WERI-Rb-1 (cell line): ENCODE data around the gene TEX101.

Source experiments
- DNase-seq: peaks from one replicate; pipeline ENCODE4 v3.0.0-alpha.2; 2020
- H3K27ac ChIP-seq: fragments of 250-450 bp; sonication (Bioruptor Pico); 2 replicates; pipeline ENCODE4 v1.5.1; 2020; ENCODE audit warnings: mild to moderate bottlenecking, moderate library complexity
- H3K27me3 ChIP-seq: fragments of 250-450 bp; sonication (Bioruptor Pico); 2 replicates; pipeline ENCODE4 v1.5.1; 2021; ENCODE audit warnings: mild to moderate bottlenecking, low read depth, moderate library complexity; ENCODE audit not compliant: insufficient read depth, severe bottlenecking
- H3K36me3 ChIP-seq: fragments of 250-450 bp; sonication (Bioruptor Pico); 2 replicates; pipeline ENCODE4 v1.5.1; 2020; ENCODE audit warnings: mild to moderate bottlenecking, moderate library complexity
- H3K4me3 ChIP-seq: 2 replicates; pipeline ENCODE4 v1.5.1; 2011; ENCODE audit warnings: low read depth, mild to moderate bottlenecking, control low read depth, low read length
- H3K9me3 ChIP-seq: fragments of 250-450 bp; sonication (Bioruptor Pico); 2 replicates; pipeline ENCODE4 v1.5.1; 2021; ENCODE audit warnings: mild to moderate bottlenecking, moderate library complexity; ENCODE audit not compliant: severe bottlenecking
- TF ChIP-seq, protein P1 (sequence below): IDR thresholded peaks from 2 replicates; pipeline ENCODE4 v1.5.1; 2011; ENCODE audit warnings: low read depth, mild to moderate bottlenecking, control low read depth, inconsistent platforms, low read length

The TEX101 gene

DNA sequence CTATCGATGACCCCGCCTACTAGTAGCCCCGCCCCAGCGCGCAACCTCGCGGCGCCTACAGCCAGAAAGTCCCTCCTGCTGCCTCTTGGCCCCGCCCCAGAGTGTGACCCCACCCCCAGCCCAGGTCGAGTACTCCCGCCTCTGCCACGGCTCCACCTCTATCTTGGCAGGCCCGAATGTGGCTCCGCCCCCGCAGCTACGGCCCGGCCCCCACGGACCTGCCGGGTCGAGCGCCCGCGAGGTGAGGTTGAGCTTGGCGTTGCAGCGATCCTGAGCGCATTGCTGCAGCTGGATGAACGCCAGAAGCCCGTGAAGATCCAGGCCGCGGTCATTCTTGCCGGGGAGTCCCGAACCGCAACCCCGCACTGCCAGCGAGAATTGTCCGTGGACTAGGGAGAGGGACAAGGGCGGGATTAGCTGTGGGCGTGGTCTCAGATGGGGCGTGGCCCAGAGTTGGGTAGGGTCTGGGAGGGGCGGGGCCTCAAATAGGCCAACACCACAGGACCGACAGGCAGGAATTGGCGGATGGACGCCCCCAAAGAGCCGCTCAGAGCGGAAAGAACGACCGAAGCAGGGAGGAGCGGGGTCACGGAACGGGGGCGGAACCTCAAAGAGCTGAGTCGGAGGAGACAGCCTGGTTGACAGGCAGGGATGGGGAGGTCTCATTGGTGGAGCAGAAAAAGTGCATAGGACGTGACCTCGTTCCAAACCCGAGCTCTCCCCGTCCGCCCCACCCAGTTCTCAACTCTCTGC, 48.9 kb downstream of the TEX101 start:
- Histone ChIP-seq H3K36me3 (no peaks in the 10 kb centered on the region), H3K27ac (0 out of 2 replicates have a peak overlapping the region, but pooled peaks have one; percentile 31), H3K27me3 (no peaks in the 10 kb centered on the region), H3K9me3 (no peaks in the 10 kb centered on the region), H3K4me3 (peak overlapping the region; percentile 70)
- peak; percentile 96 for DNase-seq
- TF ChIP-seq, protein P1, sequence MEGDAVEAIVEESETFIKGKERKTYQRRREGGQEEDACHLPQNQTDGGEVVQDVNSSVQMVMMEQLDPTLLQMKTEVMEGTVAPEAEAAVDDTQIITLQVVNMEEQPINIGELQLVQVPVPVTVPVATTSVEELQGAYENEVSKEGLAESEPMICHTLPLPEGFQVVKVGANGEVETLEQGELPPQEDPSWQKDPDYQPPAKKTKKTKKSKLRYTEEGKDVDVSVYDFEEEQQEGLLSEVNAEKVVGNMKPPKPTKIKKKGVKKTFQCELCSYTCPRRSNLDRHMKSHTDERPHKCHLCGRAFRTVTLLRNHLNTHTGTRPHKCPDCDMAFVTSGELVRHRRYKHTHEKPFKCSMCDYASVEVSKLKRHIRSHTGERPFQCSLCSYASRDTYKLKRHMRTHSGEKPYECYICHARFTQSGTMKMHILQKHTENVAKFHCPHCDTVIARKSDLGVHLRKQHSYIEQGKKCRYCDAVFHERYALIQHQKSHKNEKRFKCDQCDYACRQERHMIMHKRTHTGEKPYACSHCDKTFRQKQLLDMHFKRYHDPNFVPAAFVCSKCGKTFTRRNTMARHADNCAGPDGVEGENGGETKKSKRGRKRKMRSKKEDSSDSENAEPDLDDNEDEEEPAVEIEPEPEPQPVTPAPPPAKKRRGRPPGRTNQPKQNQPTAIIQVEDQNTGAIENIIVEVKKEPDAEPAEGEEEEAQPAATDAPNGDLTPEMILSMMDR = no peak

DNA sequence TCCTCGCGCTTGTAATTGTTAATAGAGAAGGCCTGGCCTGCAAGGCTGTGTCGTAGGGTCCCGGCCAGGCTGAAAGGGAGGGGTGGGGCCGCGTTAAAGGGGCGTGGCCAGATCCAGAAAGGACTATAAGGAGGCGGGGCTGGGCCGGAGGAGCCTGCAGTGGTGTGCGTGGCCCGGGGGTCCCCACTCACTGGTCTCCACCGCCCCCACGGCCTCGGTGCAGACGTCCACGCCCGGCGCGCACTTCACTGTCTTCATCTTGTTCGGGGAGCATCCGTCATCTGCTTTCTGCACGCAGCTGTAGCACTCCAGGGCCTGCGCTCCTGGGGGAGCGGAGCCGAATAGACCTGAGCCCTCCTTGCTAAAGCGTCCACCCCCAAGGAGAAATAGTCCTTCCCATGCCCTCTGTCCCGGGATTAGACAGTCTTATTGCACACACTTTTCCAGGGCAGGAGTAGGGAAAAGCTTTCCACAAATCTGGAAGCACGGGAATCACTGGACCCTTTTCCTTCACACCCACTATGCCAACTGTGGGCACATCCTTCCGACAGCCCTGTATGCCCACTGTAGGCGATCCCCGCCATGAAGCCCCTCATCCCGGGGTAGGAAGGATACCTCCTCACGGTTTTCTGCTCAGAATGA, 49.6 kb downstream of the TEX101 start:
- Histone ChIP-seq H3K27ac (no peak overlapping the region), H3K36me3 (no peaks in the 10 kb centered on the region), H3K9me3 (no peaks in the 10 kb centered on the region), H3K27me3 (no peaks in the 10 kb centered on the region), H3K4me3 (peak overlapping the region; percentile 70)
- TF ChIP-seq, protein P1 = no peak
- peak; percentile 67 for DNase-seq

DNA sequence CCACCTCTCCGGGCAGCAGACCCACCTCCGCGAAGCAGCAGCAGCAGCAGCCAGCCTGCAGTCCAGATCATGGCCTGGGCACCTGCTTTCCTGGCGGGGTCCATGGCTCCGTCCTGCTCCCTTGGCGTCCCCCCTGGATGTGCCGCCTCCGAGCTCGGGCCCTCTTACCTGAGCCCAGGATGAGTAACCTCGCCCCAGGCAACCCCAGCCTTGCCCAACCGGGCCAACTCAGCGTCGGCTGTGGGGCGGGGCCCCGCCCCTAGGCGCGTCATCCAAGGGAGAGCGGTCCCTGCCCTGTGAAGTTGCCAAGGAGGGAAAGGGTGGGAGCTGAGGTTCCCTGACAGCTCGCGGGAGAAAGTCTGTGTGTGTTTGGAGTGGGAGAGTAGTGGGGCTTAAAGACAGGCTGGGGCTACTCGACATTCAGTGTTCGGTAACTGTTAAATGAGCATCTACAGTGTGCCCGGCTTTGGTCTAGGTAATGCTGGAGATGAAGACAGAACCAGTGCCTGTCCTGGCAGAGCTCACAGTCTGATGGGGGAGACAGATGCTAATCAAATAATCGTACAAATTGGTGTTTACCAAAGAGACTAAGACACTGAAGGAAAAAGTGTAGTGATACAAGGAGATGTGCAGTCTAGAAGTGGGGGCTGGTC, 50.9 kb downstream of the TEX101 start, which contains the start of gene LYPD3:
TSS of gene LYPD3 (minus strand) at position 141 of the 653 bp plus-strand sequence. CDS start at position 104, 37 bp downstream.
- H3K9me3 ChIP-seq = no peaks in the 10 kb centered on the region
- H3K4me3 ChIP-seq = peak within 1 kb of the TSS; percentile 70
- TF ChIP-seq, protein P1 = no peak
- no peaks in the 10 kb centered on the region for H3K36me3 ChIP-seq
- DNase-seq = no peak
- H3K27ac ChIP-seq = no peak within 1 kb of the TSS
- no peaks in the 10 kb centered on the region for H3K27me3 ChIP-seq

DNA sequence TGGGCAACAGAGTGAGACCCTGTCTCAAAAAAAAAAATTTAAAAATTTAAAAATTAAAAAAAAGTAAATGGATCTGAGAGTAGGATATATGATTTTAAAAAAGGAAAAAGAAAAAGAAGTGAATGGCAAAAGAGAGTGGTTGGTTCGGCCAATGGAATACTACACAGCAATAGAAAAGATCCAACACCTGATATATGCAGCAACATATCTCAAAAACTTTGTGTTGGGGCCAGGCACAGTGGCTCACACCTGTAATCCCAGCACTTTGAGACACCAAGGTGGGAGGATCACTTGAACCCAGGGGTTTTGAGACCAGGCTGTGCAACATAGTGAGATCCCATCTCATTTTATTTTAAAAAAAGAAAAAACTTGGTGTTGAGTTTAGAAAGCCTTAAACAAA, 52.1 kb downstream of the TEX101 start:
- TF ChIP-seq, protein P1 = no peak

DNA sequence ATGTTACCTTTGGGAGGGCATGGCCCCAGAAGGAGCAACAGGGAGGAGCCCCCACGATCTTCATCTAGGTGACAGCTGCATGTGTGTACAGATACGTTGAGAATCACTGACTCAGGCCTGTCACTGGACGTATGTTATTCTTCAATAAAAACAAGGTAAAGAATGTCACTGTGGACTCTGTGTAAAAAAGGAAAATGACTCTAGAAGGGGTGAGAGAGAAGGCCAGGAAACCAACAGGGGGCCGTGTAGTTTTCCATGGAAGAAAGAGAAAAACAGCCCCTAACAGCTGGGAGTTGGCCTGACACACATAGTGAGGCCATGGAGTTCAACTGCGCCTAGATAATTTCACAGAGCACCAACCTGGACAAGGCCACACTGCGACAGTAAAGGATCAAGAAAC, 52.6 kb downstream of the TEX101 start:
- TF ChIP-seq, protein P1 = no peak
- H3K27me3 ChIP-seq = no peaks in the 10 kb centered on the region
- DNase-seq = no peak
- H3K4me3 ChIP-seq = no peak overlapping the region
- no peak overlapping the region for H3K27ac ChIP-seq
- H3K9me3 ChIP-seq = no peaks in the 10 kb centered on the region
- no peaks in the 10 kb centered on the region for H3K36me3 ChIP-seq

More for the DNA sequence above, 52.1 kb downstream of the TEX101 start:
- Histone ChIP-seq H3K36me3 (no peaks in the 10 kb centered on the region), H3K27ac (no peak overlapping the region), H3K27me3 (no peaks in the 10 kb centered on the region), H3K9me3 (no peaks in the 10 kb centered on the region), H3K4me3 (no peak overlapping the region)
- no peak for DNase-seq
